ENCODE results near the gene ARHGEF7.

The ARHGEF7 gene

DNA sequence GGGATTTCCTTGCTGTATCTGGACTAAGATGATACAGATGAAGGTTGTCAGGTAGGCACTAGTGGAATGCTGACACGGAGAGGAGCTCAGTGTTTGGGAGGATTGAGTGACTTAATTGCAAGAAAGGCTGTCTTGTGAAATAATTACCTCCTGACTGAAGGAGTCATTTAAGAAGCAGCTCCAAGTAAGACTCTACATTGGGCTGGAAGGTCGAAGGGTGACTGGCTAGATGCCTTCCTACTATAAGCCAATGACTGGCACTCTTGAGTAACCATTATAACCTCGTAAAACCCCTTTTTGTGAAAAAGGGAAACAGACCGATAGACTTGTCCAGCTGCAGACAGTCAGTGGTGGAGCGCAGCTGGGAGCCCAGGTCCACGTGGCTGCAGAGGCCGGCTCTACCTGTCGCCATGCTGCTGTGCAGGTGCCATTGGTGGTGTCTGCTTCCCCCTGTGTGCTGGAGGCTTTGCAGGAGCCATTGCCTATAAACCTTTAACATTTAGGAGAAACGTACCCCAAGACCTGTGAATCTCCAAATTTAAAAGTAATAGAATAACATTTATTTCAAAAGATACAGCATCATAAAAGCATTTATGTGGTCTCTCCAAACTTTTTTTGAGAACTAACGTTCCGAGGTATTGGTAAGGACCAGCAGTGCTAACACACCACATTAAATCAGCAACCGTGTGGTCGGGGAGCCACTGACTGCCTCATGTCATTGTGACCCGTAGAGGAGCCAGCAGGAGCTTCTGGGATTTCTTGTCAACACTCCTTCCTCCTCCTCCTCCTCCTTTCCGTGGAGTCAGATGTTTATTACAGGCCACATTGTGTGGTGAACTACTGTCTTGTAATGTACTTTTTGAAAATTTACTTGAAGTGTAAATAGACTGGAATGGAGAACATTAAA, 124.9 kb downstream of the ARHGEF7 start:
- 79 to 83% methylated on average over 13 to 15 of the region's 15 CpGs for WGBS, 2 experiments
- peaks cover 4% of the 10 kb centered on the region for H3K36me3 ChIP-seq (ENCODE audit: control insufficient read depth, insufficient read depth, low read length)
- no peak overlapping the region for H3K27ac ChIP-seq (ENCODE audit: insufficient read depth, low read depth, low read length, poor library complexity, severe bottlenecking)
- no peak overlapping the region for H3K4me3 ChIP-seq (ENCODE audit: insufficient read depth, low read depth, low read length)
- H3K4me1 ChIP-seq (ENCODE audit: control insufficient read depth, insufficient read depth, low read length), result peaks cover 23% of the 10 kb centered on the region
- H3K27me3 ChIP-seq (ENCODE audit: control insufficient read depth, insufficient read depth, low read length, poor library complexity, severe bottlenecking), result no peaks in the 10 kb centered on the region
- no peaks in the 10 kb centered on the region for H3K9me3 ChIP-seq (ENCODE audit: control insufficient read depth, low read length)

DNA sequence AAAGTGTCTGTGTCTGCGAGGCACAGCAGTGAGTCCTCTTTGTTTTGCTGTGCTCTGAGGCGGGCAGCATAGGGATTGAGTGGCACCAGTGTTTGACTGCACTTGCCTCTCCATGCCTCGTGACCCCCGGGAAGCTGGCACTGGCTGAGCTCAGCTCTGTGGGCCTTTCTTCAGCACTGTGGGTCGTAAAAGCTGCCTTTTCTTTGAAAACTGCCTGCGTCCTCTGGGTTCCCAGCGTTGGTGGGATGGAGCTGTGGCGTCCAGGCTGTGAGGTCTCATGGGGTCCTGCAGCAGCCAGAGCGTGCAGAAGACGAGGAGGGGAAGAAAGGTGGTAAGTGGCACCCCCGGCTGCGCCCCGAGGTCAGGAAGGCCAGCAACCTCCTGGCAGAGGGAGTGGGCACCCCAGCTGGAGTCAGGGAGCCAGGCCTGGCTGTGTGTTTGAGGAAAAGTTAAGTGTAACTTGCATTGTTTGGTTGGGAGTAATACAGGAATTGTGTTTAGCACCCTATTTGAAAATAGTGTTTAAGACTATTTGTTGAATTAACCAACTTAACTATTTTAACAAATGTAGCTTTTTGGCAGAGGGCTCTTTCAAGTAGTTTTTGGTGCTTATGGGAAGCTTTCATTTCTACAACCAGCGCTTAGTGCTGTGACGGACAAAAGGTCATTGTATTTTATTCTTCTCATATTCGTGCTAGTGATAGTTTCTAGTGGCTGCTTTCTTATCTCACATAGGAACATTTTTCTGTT, 126.1 kb downstream of the ARHGEF7 start:
- no peak overlapping the region for H3K4me3 ChIP-seq (ENCODE audit: insufficient read depth, low read depth, low read length)
- 59 to 69% methylated on average over 16 of the region's 16 CpGs for WGBS, 2 experiments
- H3K4me1 ChIP-seq (ENCODE audit: control insufficient read depth, insufficient read depth, low read length), result peaks cover 23% of the 10 kb centered on the region
- H3K27ac ChIP-seq (ENCODE audit: insufficient read depth, low read depth, low read length, poor library complexity, severe bottlenecking), result no peak overlapping the region
- peaks cover 7% of the 10 kb centered on the region for H3K36me3 ChIP-seq (ENCODE audit: control insufficient read depth, insufficient read depth, low read length)
- no peaks in the 10 kb centered on the region for H3K27me3 ChIP-seq (ENCODE audit: control insufficient read depth, insufficient read depth, low read length, poor library complexity, severe bottlenecking)
- H3K9me3 ChIP-seq (ENCODE audit: control insufficient read depth, low read length), result no peaks in the 10 kb centered on the region

DNA sequence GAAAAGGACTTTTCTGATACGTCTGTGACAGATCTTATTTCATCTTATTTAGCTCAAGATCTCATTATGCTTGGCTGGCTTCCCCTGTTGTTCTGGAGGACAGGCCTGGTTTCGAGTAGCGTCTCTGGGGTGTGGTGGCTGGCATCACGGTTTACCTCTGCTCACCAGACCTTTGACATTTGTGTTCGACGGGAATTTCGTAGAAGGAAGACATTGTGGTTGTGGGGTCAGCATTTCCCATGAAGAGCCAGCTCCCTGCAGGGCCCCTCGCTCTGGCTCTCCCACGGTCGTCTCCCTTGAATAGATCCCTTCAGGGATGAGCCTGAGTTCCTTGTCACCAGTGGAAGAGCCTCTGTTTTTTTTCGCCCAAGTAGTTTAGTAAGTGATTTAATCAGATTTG, 126.8 kb downstream of the ARHGEF7 start:
- WGBS, 2 experiments, result 87 to 89% methylated on average over 11 of the region's 11 CpGs
- Histone ChIP-seq H3K4me3 (ENCODE audit: insufficient read depth, low read depth, low read length) (no peak overlapping the region), H3K4me1 (ENCODE audit: control insufficient read depth, insufficient read depth, low read length) (peaks cover 23% of the 10 kb centered on the region), H3K9me3 (ENCODE audit: control insufficient read depth, low read length) (no peaks in the 10 kb centered on the region), H3K36me3 (ENCODE audit: control insufficient read depth, insufficient read depth, low read length) (peaks cover 7% of the 10 kb centered on the region), H3K27ac (ENCODE audit: insufficient read depth, low read depth, low read length, poor library complexity, severe bottlenecking) (no peak overlapping the region), H3K27me3 (ENCODE audit: control insufficient read depth, insufficient read depth, low read length, poor library complexity, severe bottlenecking) (no peaks in the 10 kb centered on the region)

DNA sequence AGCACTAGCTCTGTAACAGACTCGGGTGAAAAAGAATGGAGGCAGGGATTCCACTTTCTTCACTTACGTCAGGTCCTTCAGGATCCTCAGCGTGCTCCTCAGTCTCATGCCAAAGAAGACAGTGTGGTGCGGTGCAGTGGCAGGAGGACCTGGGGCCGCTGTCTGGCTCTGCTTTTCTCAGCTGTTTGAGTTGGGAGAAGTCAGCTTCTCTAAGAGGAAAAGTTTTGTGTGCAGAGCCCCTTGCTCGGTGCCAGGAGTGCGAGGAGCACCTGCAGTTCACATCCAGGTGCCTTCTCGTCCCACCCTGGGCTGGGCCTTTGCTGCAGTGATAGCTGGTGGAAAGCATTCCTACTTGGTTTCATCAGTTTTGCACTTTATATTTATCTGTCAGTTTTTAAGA, 127.5 kb downstream of the ARHGEF7 start:
- 93 to 96% methylated on average over 8 of the region's 8 CpGs for WGBS, 2 experiments
- Histone ChIP-seq H3K4me3 (ENCODE audit: insufficient read depth, low read depth, low read length) (no peak overlapping the region), H3K27me3 (ENCODE audit: control insufficient read depth, insufficient read depth, low read length, poor library complexity, severe bottlenecking) (no peaks in the 10 kb centered on the region), H3K4me1 (ENCODE audit: control insufficient read depth, insufficient read depth, low read length) (peaks cover 23% of the 10 kb centered on the region), H3K36me3 (ENCODE audit: control insufficient read depth, insufficient read depth, low read length) (peaks cover 7% of the 10 kb centered on the region), H3K9me3 (ENCODE audit: control insufficient read depth, low read length) (no peaks in the 10 kb centered on the region), H3K27ac (ENCODE audit: insufficient read depth, low read depth, low read length, poor library complexity, severe bottlenecking) (no peak overlapping the region)

DNA sequence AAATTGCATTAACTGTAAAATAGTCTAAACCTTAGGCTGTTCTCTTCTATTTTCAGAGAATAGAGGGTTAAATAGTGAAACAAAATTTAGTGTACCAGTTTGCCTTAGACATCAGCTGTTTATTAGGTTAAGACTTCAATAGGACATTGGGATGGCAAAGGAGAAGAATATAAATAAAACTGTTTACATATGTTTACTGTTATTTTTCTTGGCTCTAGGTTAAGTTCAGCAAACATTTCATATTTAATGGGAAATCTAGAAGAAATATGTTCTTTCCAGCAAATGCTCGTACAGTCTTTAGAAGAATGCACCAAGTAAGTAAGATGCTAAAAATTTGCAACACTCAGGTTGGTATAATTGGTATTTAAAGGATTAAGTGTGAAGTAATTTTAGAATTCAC, 128.9 kb downstream of the ARHGEF7 start:
- Histone ChIP-seq H3K27ac (ENCODE audit: insufficient read depth, low read depth, low read length, poor library complexity, severe bottlenecking) (no peak overlapping the region), H3K4me3 (ENCODE audit: insufficient read depth, low read depth, low read length) (no peak overlapping the region), H3K36me3 (ENCODE audit: control insufficient read depth, insufficient read depth, low read length) (peaks cover 7% of the 10 kb centered on the region), H3K4me1 (ENCODE audit: control insufficient read depth, insufficient read depth, low read length) (peaks cover 23% of the 10 kb centered on the region), H3K9me3 (ENCODE audit: control insufficient read depth, low read length) (no peaks in the 10 kb centered on the region), H3K27me3 (ENCODE audit: control insufficient read depth, insufficient read depth, low read length, poor library complexity, severe bottlenecking) (no peaks in the 10 kb centered on the region)
- 92 to 96% methylated on average over 1 of the region's 1 CpG for WGBS, 2 experiments

DNA sequence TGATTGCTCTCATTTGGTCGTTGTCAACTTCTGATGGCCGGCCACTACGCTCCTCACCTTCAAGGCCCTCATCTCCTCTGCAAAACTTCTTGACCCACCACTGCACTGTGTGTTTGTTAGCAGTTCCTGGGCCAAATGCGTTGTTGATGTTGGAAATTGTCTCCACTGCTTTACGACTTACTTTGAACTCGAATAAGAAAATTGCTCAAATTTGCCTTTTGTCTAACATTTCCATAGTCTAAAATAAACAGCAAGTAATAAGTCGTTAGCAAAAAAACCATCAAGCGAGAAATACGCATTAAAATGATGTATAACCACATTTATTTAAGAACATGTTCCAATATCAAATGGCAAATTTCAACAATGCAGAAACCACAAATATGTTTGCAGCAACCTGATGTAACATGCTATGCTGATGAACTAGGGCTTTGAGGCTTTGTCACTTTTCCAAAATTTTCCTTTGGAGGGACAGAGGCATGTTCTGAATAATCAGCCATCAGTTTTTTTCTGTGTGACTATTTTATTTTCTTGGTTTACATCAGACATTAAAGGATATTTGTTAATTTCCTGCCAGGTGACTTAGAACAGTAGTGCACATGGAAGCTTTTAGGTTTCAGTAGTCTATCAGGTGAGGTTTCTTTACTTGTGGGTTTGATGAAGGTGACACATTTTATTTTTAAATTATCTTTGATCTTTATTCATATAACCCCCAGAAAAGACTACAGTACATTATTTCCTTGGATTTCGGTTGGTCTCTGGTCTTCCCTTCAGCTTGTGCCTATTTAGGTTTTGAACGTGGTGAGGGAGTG, 130.7 kb downstream of the ARHGEF7 start:
- Histone ChIP-seq H3K9me3 (ENCODE audit: control insufficient read depth, low read length) (no peaks in the 10 kb centered on the region), H3K27me3 (ENCODE audit: control insufficient read depth, insufficient read depth, low read length, poor library complexity, severe bottlenecking) (no peaks in the 10 kb centered on the region), H3K4me3 (ENCODE audit: insufficient read depth, low read depth, low read length) (no peak overlapping the region), H3K4me1 (ENCODE audit: control insufficient read depth, insufficient read depth, low read length) (peaks cover 13% of the 10 kb centered on the region), H3K27ac (ENCODE audit: insufficient read depth, low read depth, low read length, poor library complexity, severe bottlenecking) (no peak overlapping the region), H3K36me3 (ENCODE audit: control insufficient read depth, insufficient read depth, low read length) (peaks cover 7% of the 10 kb centered on the region)
- WGBS, 2 experiments, result 93 to 94% methylated on average over 11 of the region's 11 CpGs

DNA sequence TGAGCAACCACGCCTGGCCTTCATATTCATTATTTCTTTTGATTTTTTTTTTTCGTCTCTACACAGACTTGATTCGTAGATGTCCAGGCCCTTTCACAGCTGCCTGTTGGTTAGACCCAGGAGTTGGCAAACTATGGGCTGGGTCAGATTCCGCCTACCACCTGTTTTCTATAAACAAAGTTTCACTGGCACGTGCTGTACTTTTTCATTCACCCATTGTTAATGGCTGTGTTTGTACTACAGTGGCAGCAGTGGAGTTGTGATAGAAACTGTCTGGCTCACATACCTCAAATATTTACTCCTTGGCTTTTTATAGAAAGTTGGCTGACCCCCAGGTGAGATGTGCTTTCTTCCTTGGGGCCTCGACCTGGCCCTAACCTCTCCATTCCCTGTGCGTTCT, 132.4 kb downstream of the ARHGEF7 start:
- peaks cover 7% of the 10 kb centered on the region for H3K36me3 ChIP-seq (ENCODE audit: control insufficient read depth, insufficient read depth, low read length)
- H3K9me3 ChIP-seq (ENCODE audit: control insufficient read depth, low read length), result no peaks in the 10 kb centered on the region
- WGBS, 2 experiments, result 94 to 95% methylated on average over 7 of the region's 7 CpGs
- H3K4me3 ChIP-seq (ENCODE audit: insufficient read depth, low read depth, low read length), result no peak overlapping the region
- H3K4me1 ChIP-seq (ENCODE audit: control insufficient read depth, insufficient read depth, low read length), result no peaks in the 10 kb centered on the region
- no peak overlapping the region for H3K27ac ChIP-seq (ENCODE audit: insufficient read depth, low read depth, low read length, poor library complexity, severe bottlenecking)
- H3K27me3 ChIP-seq (ENCODE audit: control insufficient read depth, insufficient read depth, low read length, poor library complexity, severe bottlenecking), result no peaks in the 10 kb centered on the region

DNA sequence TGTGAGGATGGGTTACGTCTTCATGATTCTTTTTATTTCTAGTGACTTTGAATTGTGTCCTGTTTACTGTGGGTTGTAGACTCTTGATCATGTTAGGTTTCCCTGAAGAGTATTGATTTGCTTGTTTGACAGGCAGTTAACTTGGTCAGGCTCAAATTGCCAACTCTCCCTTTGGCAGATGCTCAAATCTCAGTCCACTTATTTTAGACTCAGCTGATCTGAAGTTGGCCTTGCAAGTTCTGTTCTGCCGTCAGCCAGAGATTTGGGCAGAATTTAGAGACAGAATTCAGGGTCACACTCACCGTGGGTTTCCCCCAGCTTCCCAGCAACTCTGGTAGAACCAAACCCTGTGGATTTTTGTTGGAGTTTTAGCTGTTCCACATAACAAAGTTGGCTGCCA, 133.7 kb downstream of the ARHGEF7 start:
- no peak overlapping the region for H3K4me3 ChIP-seq (ENCODE audit: insufficient read depth, low read depth, low read length)
- 92 to 96% methylated on average over 3 of the region's 3 CpGs for WGBS, 2 experiments
- H3K4me1 ChIP-seq (ENCODE audit: control insufficient read depth, insufficient read depth, low read length), result no peaks in the 10 kb centered on the region
- H3K9me3 ChIP-seq (ENCODE audit: control insufficient read depth, low read length), result no peaks in the 10 kb centered on the region
- no peak overlapping the region for H3K27ac ChIP-seq (ENCODE audit: insufficient read depth, low read depth, low read length, poor library complexity, severe bottlenecking)
- no peaks in the 10 kb centered on the region for H3K27me3 ChIP-seq (ENCODE audit: control insufficient read depth, insufficient read depth, low read length, poor library complexity, severe bottlenecking)
- H3K36me3 ChIP-seq (ENCODE audit: control insufficient read depth, insufficient read depth, low read length), result peaks cover 7% of the 10 kb centered on the region

DNA sequence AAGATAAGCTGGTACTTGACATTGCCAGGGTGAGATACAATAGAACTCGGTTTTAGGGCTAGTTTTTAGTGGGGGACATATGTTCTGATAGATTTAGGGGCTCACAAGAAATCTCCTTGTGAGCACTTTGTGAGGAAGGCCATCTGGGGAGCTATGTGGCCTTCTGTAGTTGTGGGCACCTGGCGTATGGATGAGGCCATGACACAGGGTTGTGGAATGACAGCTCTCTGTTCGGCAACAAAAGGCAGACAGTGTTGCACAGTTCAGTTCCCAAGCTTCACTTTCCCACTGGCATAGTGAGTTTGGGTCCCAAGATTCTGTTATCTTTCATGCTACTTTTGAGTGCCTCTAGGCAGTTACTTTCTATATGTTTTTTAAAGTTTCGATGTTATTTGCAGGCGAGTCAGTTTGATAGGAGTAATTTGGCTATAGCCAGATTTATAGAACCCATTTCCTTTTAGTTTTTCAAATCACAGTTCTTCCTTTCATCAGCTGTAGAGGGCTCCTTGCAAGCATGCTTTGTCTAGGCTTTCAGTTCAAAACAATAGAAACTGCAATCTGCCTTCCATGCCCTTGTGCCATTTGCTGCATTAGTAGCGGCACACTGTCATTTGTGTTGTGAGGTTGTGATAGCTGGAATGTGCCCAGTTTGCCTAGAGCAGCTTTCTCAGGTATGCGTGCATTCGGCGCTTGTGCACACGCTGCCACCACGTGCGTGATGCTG, 134.7 kb downstream of the ARHGEF7 start:
- Histone ChIP-seq H3K4me1 (ENCODE audit: control insufficient read depth, insufficient read depth, low read length) (no peaks in the 10 kb centered on the region), H3K36me3 (ENCODE audit: control insufficient read depth, insufficient read depth, low read length) (peaks cover 7% of the 10 kb centered on the region), H3K27ac (ENCODE audit: insufficient read depth, low read depth, low read length, poor library complexity, severe bottlenecking) (no peak overlapping the region), H3K27me3 (ENCODE audit: control insufficient read depth, insufficient read depth, low read length, poor library complexity, severe bottlenecking) (no peaks in the 10 kb centered on the region), H3K4me3 (ENCODE audit: insufficient read depth, low read depth, low read length) (no peak overlapping the region), H3K9me3 (ENCODE audit: control insufficient read depth, low read length) (no peaks in the 10 kb centered on the region)
- WGBS, 2 experiments, result 93 to 94% methylated on average over 12 of the region's 12 CpGs
